HG02973 (cell line): Measurements from ENCODE around the gene PTPRK.

Source experiments
- ATAC-seq: cut with Tn5 transposase; IDR thresholded peaks from one replicate; pipeline ENCODE4 v1.9.1; 2021; ENCODE audit warnings: moderate library complexity; ENCODE audit not compliant: unreplicated experiment

PTPRK gene

GRCh38 chr6:128520436-128521281, at the start of gene PTPRK:
Gene PTPRK (minus strand): TSS chr6:128520599. CDS start chr6:128520358, 241 bp downstream.
- peak; percentile 93 for ATAC-seq

- ATAC-seq: no peak
These were observed 46.6 kb upstream of the PTPRK start for GRCh38 chr6:128567029-128567428.

GRCh38 chr6:128560966-128561365, 40.6 kb upstream of the PTPRK start:
- no peak for ATAC-seq

- no peak for ATAC-seq
These were observed 38.5 kb upstream of the PTPRK start for GRCh38 chr6:128558924-128559323.

GRCh38 chr6:128558021-128558420, 37.6 kb upstream of the PTPRK start:
- ATAC-seq: peak; percentile 53

GRCh38 chr6:128557081-128557480, 36.7 kb upstream of the PTPRK start:
- ATAC-seq: no peak

GRCh38 chr6:128554302-128554701, 33.9 kb upstream of the PTPRK start:
- no peak for ATAC-seq

- no peak for ATAC-seq
These were observed 20.9 kb upstream of the PTPRK start for GRCh38 chr6:128541261-128541660.

GRCh38 chr6:128538763-128539162, 18.4 kb upstream of the PTPRK start:
- ATAC-seq: no peak

GRCh38 chr6:128532827-128533226, 12.4 kb upstream of the PTPRK start:
- no peak for ATAC-seq

GRCh38 chr6:128532136-128532535, 11.7 kb upstream of the PTPRK start:
- ATAC-seq: no peak

GRCh38 chr6:128531696-128532095, 11.3 kb upstream of the PTPRK start:
- ATAC-seq: no peak

- ATAC-seq: no peak
These were observed 7.8 kb upstream of the PTPRK start for GRCh38 chr6:128528241-128528640.

- ATAC-seq: no peak
These were observed 7.0 kb upstream of the PTPRK start for GRCh38 chr6:128527375-128527774.

GRCh38 chr6:128526152-128526914, 5.9 kb upstream of the PTPRK start:
- no peak for ATAC-seq

GRCh38 chr6:128525406-128525805, 5.0 kb upstream of the PTPRK start:
- no peak for ATAC-seq

GRCh38 chr6:128521282-128521632, 858 bp upstream of the PTPRK start:
- ATAC-seq: no peak

- peak; percentile 27 for ATAC-seq
These were observed 416 bp downstream of the PTPRK start for GRCh38 chr6:128519931-128520435.

- no peak for ATAC-seq
These were observed 1.1 kb downstream of the PTPRK start for GRCh38 chr6:128519132-128519930.

- no peak for ATAC-seq
These were observed 1.8 kb downstream of the PTPRK start for GRCh38 chr6:128518434-128519131.

GRCh38 chr6:128517124-128517523, 3.3 kb downstream of the PTPRK start:
- ATAC-seq: no peak
